ENCODE data around the gene HECW1.
A peak's percentile ranks its signal among the peaks of the same experiment; 100 is the strongest.
"Not testable (repeated sequence)": the region's sequence is repeated elsewhere in the genome, so short reads cannot be mapped to it uniquely, and the experiment has no call there.

HECW1 gene

DNA sequence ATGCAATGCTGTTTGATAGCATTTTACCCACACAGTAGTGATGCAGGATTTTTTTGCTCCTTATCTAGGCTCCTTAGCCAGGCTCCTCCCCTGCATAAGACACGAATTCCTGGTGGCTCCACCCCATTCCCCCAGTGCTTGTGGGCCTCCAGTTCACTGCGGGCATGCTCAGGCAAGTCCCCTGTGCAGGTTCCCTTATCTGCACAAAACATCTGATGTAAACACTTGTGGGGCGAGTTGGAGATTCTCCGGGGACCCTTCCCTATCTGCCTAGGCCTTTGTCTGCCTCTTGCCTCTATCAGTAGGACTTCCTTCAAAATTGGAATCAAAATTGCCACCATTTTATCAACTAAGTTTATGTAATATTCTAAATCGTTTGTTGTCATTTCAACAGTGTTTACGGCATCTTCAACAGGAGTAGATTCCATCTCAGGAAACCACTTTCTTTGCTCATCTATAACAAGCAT lies 465.1 kb downstream of the HECW1 start:
- DNase-seq (ENCODE audit: low read depth in 2 of 2) = no peak

DNA sequence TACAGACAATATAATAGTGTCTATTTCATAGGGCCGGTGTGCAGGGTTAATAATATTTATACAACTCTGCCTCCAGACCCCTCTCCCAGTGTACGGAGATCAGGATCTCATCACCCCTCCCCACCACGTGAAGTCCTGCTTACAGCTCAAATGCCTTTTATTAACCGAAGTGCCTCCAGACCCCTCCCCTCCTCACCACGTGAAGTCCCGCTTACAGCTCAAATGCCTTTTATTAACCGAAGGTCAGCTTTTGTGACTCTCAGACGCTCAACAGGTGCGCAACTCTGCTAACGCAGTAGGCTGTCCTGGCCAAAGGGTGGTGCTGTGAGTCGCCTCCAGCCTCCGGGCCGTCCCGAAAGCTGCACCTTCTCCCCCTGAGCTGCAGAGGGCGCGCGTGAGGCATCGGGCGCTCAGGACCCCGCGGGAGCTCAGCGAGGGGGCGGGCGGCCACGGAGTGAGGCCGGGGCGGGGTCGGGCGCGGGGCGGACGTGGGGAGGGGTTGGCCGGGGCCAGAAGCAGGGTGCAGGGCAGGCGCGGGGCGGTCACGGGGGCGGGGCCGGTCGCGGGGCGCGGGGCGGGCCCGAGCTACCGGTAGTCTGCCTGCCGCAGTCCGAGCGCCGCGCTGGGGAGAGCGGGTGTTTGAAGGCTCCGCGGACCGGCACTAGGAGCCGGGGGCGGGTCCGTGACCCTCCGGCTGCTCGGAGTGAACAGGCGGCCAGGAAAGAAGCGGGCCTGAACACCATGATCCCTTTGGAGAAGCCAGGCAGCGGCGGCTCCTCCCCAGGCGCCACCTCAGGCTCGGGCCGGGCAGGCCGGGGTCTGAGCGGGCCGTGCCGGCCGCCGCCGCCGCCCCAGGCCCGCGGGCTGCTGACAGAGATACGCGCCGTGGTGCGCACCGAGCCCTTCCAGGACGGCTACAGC lies 470.3 kb downstream of the HECW1 start, which contains the start of gene STK17A:
Gene STK17A, plus strand, starts transcription at position 606 of the 921 bp plus-strand sequence. Its CDS starts 136 bp downstream, at position 742.
- peak; percentile 87 to 88 for DNase-seq (ENCODE audit: low read depth in 2 of 2)

DNA sequence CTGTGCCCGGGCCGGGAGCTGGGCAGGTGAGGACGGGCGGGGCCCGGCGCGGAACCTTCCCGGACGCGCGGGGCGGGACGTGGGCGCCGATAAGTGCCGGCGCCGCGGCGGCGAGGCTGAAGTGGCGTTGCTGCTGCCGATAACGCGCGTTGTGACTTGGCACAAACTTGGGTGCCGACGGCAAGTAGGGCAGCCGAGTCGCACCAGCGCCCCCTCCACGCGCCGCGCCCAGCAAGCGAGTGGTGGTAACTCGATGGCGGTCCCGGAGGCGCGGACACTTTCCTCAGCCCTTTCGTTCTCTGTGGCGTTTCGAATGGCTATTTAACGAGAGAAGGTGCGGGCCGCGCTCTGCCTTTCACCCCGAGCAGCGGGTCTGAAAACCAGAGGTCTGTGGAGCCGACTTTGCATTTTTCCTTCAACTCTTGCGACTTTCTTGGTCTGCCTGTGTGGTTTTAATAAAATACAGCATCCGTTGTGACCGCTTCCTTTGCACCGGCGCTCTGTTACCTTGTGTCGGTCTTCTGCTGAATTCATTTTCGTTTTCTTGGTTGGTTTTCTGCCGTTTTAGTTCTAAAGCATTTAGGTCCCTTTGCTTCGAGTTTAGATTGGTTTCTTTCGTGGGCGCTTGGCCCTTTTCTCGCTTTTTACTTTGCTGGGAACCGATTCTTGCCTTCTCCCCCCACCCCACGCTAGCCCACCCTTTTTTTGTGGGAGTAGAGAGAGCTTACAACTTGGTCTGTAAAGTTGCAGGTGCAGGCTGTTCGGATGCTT lies 471.2 kb downstream of the HECW1 start:
- peak; percentile 52 to 56 for DNase-seq (ENCODE audit: low read depth in 2 of 2)

DNA sequence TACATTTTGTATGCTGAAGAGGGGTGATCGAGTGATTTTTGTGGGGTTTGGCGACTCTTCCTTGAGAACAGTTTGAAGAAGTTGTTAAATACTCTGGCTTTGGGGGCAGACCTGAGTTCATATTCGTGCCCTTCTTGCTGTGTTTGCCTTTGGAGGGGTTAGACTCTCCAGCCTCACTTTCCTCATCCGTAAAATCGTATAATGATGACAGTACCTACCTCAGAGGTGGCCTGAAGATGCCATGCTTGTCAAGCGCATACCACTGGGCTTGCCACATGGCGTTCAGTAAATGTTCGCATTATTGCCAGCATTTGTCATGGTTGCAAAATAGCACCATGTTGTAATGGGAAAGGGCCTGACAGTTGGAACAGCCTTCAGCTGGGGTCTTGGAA lies 471.7 kb downstream of the HECW1 start:
- no peak for DNase-seq (ENCODE audit: low read depth in 2 of 2)

DNA sequence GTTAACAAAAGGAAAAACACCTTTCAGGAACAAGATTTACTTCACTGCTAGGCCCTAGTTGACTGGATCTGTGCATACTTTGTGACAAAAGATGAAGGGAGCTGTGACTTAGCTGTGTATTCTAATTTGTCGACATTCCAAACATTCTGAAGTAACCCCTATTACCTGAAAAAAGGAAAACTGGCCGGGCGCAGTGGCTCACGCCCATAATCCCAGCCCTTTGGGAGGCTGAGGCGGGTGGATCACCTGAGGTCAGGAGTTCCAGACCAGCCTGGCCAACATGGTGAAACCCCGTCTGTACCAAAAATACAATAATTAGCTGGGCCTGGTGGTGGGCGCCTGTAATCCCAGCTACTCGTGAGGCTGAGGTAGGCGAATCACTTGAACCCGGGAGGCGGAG lies 472.3 kb downstream of the HECW1 start:
- DNase-seq (ENCODE audit: low read depth in 2 of 2) = not testable (repeated sequence)

DNA sequence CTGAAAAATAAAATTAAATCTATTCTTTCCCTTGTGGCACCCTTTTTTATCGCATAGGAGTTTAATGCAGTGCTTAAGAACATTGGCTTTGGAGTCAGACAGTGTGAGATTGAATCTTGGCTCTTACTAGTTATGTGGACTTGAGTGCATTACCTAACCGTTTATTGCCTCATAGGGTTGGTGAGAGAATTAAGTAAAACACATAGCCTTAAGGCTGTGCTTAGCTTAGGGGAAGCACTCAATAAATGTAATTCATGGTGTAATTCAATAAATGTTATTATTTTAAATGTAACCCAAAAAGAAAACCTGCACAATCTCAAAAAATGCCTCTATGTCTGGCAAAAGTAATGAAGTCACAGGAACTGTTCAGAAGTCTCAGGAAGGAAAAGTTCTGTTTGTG lies 473.1 kb downstream of the HECW1 start:
- DNase-seq (ENCODE audit: low read depth in 2 of 2) = no peak

DNA sequence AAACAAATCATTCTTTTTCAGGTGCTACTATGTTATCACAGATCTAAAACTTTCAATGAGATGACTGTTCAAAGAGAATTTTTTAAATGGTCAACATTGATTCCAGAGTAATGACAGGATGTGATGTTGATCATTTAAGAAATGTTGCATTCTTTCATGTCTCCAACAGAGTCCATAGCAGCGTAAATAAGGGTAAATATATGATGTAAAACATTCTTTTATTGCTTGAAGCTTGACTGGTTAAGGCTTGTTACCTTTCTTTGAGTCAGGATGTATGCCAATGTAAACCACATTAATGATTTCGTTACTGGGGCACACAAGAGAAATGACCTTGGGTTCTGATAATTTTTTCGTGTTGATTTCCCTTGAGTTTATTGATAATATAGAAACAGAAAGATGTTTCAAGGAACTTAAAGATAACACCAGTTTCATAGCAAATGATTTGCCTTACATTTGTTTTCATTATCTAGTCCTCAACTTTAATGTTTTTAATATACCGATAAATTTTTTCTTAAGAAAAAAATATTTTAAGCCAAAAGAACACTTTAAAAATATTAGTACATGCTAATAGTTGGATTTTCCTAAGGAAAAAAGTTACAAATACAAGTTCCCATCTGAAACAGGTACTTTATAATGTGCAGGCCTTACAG lies 473.9 kb downstream of the HECW1 start:
- no peak for DNase-seq (ENCODE audit: low read depth in 2 of 2)

DNA sequence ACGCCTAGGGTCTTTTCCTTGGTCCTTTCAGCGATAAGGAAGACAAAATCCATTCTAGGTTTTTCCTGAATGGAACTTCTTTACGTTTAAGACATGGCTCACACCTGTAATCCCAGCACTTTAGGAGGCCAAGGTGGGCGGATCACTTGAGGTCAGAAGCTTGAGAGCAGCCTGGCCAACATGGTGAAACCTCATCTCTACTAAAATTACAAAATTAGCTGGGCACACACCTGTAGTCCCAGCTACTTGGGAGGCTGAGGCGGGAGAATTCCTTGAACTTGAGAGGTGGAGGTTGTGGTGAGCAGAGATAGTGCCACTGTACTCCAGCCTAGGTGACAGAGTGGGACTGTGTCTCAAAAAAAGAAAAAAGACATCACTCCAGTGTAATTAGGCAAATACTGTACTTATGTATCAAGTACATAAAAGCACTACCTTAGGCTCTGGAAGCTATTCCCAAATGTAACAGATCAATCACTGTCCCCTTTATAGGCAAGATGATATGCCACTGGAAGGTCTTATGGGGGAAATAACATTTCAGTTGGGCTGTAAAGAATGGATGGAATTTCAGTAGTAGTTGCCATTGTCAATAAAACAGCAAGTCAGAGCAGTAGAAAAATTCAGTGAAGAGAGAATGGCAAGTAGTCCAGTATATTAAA lies 476.2 kb downstream of the HECW1 start:
- DNase-seq (ENCODE audit: low read depth in 2 of 2) = no peak

DNA sequence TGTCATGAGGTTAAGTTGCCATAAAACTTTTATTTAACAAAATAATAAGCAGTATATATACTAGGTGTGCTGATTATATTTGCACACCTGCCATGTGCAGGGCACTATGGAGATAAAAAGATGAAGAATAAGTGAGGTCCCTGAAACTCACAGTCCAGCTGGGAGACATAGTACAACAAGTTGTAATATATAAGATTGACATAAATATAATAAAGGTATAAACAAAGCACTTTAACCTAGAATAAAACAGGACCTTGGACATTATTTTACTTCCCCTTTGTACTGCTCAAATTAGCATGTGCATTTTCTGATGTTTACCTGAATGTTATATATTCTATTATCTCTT lies 476.7 kb downstream of the HECW1 start:
- DNase-seq (ENCODE audit: low read depth in 2 of 2) = no peak

DNA sequence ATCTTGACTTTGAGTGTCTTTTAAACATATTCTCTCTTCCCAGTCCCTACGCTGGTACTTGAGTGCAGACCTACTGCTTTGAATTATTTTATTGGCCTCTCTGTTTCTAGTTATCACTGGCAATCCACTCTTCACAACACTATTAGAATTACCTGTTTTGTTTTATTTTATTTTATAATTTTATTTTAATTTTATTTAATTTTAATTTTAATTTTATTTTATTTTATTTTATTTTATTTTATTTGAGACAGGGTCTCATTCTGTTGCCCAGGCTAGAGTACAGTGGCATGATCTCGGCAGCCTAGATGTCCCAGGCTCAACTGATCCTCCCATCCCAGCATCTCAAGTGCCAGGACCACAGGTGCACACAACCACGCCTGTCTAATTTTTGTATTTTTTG lies 477.3 kb downstream of the HECW1 start:
- no peak for DNase-seq (ENCODE audit: low read depth in 2 of 2)

DNA sequence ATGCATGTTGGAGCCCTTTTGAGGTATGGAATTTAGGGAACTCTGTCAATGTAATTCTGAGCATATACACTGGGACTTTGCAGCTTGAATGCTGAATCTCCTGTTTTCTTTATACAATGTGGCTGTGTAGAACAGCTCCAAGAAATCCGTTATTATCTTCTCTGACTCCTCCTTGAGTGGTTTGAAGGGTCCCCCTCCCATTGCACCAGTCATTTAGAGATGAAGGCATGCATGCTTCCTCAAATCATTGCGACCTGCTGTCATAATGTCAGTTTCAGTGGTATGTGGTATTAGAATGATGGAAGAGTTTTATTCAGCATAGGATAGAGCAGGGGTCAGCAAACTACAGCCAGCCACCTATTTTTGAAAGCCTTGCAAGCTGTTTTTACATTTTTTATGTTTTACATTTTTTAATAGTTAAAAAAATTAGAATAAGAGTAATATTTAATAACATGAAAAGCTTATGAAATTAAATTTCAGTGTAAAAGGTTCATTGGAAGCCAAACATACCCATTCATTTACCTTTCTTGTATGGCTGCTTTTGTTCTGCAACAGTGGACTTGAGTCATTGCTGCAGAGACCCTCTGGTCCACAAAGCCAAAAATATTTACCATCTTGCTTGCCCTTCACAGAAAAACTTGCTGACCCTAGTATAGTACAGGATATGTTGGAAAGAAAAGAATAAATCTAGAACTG lies 478.6 kb downstream of the HECW1 start:
- DNase-seq (ENCODE audit: low read depth in 2 of 2) = peak; percentile 30 to 48

DNA sequence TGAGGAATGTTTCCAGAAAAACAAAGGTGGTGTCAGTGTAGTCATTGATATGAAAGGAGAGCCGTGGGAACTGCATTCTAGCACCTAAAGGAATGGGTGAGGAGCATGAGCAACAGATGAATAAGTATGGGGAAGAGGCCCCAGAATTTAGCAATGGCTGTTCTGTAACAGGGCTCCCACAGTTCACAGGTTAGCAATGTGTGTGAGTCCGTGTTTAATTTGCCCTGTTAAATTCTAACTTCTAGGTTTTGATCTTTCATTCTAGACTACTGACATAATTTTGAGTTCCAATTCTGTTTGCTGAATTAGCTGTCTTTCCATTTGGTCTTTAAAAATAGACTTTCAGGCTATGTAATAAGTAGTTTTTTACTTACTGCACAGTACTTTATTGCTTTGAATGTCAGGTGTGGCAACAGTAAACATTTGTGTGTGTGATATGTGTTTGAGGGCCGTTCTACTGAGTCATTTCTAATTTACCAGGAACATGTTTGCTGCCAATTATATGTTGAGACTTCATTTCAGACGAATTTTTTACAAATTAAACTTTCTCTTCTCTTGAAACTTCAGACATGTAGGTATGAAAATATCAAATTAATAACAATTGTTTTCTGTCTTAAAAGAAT lies 479.2 kb downstream of the HECW1 start:
- no peak for DNase-seq (ENCODE audit: low read depth in 2 of 2)

DNA sequence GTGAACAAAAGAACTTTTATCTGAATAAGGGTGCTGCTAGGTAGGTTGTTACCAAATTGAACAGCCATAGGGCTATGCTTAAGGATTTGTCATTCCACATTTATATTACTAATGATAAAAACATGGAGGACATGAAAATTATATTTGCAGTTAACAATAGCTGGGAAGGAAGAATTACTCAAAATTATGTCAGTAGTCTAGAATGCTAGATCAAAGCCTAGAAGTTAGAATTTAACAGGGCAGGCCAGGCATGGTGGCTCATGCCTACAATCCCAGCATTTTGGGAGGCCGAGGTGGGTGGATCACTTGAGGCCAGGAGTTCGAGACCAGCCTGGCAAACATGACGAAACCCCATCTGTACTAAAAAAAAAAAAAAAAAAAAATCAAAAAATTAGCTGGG lies 479.9 kb downstream of the HECW1 start:
- no peak for DNase-seq (ENCODE audit: low read depth in 2 of 2)

DNA sequence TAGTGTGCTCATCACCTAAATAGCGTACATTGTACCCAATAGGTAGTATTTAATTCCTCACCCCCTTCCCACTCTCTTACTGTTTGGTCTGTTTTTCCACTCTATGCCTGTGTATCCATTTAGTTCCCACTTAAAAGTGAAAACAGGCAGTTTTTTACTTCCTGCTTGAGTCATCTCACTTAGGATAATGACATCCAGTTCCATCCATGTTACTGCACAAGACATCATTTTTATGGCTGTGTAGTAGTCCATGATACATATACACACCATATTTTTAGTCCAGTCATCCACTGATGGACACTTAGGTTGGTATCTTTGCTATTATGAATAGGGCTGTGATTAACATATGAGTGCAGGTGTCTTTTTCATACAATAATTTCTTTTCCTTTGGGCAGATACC lies 480.6 kb downstream of the HECW1 start:
- DNase-seq (ENCODE audit: low read depth in 2 of 2) = no peak

DNA sequence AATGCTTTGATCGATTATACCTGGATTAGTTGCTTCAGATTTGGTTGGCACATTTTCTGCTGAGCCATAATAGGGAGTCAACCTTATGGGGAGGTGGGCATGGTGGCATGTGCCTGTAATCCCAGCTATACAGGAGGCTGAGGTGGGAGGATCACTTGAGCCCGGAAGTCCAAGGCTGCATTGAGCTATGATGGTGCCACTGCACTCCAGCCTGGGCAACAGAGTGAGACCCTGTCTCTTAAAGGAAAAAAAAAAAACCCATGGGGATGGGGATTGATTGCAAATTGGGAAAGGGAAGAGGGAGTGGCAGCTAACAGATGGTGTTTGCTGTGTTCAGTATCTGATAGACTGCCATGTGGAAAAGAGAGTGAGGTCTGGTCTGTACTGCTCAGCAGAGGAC lies 481.6 kb downstream of the HECW1 start:
- DNase-seq (ENCODE audit: low read depth in 2 of 2) = no peak

DNA sequence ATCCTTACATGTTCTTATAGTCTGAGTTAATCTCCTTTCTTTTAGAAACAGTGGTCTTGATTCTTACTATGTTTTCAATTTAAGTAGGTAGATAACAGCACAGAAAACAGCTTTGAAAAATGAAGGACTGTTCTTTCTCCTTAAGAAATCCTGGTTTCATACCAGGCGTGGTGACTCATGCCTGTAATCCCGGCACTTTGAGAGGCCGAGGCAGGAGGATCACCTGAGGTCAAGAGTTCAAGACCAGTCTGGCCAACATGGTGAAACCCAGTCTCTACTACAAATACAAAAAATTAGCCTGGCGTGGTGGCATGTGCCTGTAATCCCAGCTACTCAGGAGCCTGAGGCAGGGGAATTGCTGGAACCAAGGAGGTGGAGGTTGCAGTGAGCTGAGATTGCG lies 484.0 kb downstream of the HECW1 start:
- DNase-seq (ENCODE audit: low read depth in 2 of 2) = not testable (repeated sequence)

DNA sequence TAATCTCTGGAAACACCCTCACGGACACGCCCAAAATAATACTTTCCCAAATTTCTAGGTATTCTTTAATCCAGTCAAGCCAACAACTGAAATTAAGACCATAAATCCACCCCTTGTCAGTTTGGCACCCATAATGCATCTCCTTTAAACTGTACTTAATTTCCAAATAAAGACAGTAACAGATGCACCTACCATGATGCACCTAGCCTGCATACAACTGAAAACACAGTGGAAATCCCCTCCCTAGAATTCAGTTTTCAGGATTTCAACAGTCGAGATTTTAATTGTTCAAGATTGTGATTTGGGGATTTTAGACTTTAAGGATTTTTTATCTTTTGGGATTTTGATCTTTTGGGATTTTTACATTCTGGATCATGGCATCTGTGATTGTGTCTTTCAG lies 487.6 kb downstream of the HECW1 start:
- no peak for DNase-seq (ENCODE audit: low read depth in 2 of 2)

DNA sequence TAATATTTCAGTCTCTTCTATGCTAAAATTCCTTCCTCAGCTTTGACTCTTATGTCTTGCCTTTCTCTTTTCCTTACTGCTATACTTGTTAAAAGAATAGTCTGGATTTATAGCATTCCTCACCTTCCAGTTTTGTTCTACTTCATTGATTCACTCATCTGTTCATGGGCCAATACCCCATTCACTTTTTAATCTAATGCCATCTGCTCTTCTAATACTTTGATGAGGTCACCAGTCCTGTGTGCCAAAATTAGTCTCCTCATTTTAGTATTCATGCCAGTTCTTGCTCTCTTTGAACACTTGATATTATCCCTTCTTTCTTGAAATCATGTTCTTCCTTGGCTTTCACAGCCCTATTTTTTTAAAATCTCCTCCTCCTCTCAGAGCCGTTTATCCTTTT lies 489.8 kb downstream of the HECW1 start:
- DNase-seq (ENCODE audit: low read depth in 2 of 2) = no peak

DNA sequence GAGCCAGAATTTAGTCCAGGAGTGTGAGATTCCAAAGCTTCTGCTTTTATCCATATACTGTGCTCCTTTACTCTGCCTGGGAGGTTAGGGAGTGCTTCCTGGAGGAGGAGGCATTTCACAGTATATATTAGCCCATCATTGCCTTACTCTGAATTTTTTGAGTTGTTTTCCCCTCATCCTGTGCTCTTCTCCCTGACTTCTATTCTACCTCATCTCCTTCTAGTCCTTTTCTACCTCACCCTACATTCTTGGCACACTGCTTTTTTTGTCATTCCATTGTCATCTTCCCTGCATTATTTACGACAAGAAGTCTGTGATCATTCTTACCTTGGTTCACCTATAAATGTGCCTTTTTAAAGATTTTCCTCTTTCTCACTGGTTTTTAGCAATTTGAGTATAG lies 491.8 kb downstream of the HECW1 start:
- no peak for DNase-seq (ENCODE audit: low read depth in 2 of 2)

DNA sequence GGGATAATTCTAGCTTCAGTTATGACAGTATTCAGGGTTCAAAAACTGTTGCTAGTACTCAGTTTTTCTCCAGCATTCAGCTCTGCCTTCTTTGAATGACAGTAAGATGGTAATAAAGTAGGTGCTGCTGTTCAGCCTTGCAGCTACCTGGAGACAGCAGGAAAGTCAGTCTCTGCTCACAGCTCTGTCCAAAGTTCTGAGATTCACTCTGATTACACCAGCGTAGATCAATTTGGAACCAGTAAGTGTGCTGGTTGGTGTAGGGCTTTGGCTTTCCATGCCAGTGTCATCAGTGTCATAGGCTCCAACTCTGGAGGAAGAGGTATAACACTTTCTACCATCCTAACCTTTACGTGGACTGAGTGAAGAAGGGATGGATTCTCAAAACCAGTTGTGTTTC lies 496.6 kb downstream of the HECW1 start:
- no peak for DNase-seq (ENCODE audit: low read depth in 2 of 2)

DNA sequence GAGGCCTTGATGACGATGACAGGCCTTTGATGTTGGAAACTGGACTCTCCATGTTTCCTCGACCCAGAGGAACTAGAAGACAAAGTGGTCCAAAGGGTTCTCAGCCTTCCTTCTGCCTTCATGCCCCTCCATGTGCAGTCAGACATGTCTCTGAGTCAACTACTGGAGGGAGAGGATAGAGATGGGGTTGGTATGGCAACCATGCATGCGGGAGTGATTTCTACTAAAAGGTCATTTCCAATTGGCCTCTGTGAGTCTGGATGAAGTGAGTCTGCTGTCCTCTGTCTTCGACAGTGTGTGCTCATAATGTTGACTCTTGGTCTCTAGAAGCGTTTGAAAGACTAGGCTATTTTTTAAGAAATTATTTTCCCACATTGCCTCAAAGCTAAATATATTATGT lies 499.7 kb downstream of the HECW1 start:
- no peak for DNase-seq (ENCODE audit: low read depth in 2 of 2)

All from stimulated activated CD8-positive, alpha-beta memory T cell treated with anti-CD3 and anti-CD28 coated beads, Interleukin-15, amount 100 ng/mL, for 48 hours (primary cell).